Measurements from ENCODE around the gene ACSL6.

Gene ACSL6, protein sequence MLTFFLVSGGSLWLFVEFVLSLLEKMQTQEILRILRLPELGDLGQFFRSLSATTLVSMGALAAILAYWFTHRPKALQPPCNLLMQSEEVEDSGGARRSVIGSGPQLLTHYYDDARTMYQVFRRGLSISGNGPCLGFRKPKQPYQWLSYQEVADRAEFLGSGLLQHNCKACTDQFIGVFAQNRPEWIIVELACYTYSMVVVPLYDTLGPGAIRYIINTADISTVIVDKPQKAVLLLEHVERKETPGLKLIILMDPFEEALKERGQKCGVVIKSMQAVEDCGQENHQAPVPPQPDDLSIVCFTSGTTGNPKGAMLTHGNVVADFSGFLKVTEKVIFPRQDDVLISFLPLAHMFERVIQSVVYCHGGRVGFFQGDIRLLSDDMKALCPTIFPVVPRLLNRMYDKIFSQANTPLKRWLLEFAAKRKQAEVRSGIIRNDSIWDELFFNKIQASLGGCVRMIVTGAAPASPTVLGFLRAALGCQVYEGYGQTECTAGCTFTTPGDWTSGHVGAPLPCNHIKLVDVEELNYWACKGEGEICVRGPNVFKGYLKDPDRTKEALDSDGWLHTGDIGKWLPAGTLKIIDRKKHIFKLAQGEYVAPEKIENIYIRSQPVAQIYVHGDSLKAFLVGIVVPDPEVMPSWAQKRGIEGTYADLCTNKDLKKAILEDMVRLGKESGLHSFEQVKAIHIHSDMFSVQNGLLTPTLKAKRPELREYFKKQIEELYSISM
- 12.1 to 28.8 (median 20.1) reads per million in 9 experiments for total RNA-seq

DNA sequence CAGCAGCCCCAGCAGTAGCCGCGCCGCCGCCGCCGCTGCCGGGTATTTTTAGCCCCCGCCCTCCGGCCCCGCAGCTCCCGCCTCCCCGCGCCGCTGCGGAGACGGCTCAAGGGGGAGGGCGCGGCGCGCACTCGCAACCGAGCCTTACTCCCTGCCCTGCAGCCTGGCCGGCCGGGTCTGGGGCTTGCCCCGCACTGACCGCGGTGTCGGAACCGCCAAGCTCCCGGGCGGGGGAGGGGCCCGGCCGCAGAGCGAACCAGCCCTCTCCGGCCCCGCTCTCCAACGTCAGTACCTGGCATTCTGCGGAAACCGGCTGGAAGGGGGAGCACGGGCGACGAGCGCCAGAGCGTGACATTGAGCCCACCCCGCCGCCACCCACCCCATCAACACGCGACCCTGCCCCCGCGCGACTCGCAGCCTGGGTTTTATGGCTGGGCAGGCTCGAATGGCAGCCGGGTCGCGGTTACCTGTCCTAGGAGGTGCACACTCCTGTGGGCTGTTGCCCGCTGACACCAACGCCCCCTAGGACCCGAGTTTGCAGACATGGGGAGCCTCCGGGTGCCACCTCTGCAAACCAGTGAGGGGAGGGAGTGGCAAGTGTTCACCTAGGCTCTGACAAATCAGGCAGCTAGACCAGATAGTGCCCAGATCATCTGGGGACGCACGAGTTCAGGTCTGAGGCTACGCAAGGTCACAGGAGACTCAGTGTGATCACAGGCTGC lies at the start of gene ACSL6:
Gene ACSL6, minus strand, starts transcription at position 37 of the 722 bp plus-strand sequence. CDS start 105 bp downstream, outside the sequence.
- H3K27ac Mint-ChIP-seq, result peak within 1 kb of the TSS; percentile 46 to 73
- peaks cover 4% of the 10 kb centered on the region for H3K36me3 Mint-ChIP-seq (ENCODE audit: insufficient read depth)
- peak within 1 kb of the TSS; percentile 80 to 83 for H3K4me3 Mint-ChIP-seq
- no peaks in the 10 kb centered on the region for H3K9me3 Mint-ChIP-seq
- DNase-seq (peak; percentile 44 to 55 (median 51)), ATAC-seq (replicated peaks) (peak; percentile 79)
- H3K4me1 Mint-ChIP-seq (ENCODE audit: low read depth in 2 of 2), result peaks cover 22 to 37% of the 10 kb centered on the region in 2 donors
- H3K27me3 Mint-ChIP-seq, result peaks cover 12 to 17% of the 10 kb centered on the region in 2 donors

DNA sequence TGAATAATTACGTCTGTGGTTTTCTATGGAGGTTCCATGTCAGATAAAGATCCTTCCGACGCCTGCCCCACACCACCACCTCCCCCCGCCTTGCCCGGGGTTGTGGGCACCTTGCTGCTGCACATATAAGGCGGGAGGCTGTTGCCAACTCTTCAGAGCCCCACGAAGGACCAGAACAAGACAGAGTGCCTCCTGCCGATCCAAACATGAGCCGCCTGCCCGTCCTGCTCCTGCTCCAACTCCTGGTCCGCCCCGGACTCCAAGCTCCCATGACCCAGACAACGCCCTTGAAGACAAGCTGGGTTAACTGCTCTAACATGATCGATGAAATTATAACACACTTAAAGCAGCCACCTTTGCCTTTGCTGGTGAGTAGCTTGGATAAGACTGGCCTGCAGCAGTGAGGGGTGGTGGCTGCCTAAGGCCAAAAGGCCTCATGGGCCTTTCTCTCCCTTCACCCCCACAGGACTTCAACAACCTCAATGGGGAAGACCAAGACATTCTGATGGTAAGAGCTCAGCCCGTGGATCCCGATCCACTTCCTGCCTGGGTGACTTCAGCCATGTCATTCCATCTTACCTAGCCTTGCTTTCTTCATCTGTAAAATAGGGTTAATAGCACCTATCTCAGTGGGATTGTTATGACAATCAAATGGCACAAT lies 49.2 kb upstream of the ACSL6 start, which contains the start of gene IL3:
Gene IL3, plus strand, starts transcription at position 155 of the 661 bp plus-strand sequence. Its CDS starts 52 bp downstream, at position 207.
- H3K4me3 Mint-ChIP-seq, result no peak within 1 kb of the TSS
- DNase-seq, result no peak

DNA sequence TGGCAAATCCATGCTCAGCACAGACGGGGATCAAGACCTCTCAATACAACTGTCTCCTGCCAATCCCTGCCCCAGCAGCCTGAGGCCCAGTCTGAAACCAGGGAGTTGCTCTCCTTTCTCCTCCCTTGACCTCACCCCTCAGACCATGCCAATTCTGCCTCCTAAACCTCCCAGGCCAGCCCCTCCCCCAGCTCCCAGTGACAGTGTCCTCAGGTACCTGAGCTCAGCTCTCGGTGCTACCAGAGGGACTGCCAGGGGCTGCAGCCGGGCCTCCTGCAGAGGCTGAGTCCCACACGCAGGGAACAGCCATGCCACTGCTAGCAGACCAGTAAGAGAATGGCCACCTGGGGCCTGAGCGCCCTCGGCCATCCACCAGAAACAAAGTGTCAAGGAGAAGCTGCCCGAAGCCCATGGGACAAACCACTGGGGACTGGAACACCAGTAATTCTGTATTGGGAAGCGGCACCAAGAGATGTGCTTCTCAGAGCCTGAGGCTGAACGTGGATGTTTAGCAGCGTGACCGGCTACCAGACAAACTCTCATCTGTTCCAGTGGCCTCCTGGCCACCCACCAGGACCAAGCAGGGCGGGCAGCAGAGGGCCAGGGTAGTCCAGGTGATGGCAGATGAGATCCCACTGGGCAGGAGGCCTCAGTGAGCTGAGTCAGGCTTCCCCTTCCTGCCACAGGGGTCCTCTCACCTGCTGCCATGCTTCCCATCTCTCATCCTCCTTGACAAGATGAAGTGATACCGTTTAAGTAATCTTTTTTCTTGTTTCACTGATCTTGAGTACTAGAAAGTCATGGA lies 48.4 kb upstream of the ACSL6 start:
- Mint-ChIP-seq H3K4me3 (no peak overlapping the region), H3K4me1 (ENCODE audit: low read depth in 2 of 2) (peaks cover 25 to 58% of the 10 kb centered on the region in 2 donors), H3K27ac (peak overlapping the region in 1 of 2 donors; percentile 80), H3K27me3 (no peaks in the 10 kb centered on the region), H3K36me3 (ENCODE audit: insufficient read depth) (peaks cover 18% of the 10 kb centered on the region), H3K9me3 (no peaks in the 10 kb centered on the region)
- DNase-seq (no peak), ATAC-seq (replicated peaks) (no peak)

More for the DNA sequence above, 49.2 kb upstream of the ACSL6 start, which contains the start of gene IL3:
- peaks cover 29 to 57% of the 10 kb centered on the region in 2 donors for H3K4me1 Mint-ChIP-seq (ENCODE audit: low read depth in 2 of 2)
- H3K36me3 Mint-ChIP-seq (ENCODE audit: insufficient read depth), result peaks cover 17% of the 10 kb centered on the region
- ATAC-seq (replicated peaks), result no peak
- H3K27ac Mint-ChIP-seq, result peak within 1 kb of the TSS in 1 of 2 donors; percentile 80
- no peaks in the 10 kb centered on the region for H3K9me3 Mint-ChIP-seq
- no peaks in the 10 kb centered on the region for H3K27me3 Mint-ChIP-seq

DNA sequence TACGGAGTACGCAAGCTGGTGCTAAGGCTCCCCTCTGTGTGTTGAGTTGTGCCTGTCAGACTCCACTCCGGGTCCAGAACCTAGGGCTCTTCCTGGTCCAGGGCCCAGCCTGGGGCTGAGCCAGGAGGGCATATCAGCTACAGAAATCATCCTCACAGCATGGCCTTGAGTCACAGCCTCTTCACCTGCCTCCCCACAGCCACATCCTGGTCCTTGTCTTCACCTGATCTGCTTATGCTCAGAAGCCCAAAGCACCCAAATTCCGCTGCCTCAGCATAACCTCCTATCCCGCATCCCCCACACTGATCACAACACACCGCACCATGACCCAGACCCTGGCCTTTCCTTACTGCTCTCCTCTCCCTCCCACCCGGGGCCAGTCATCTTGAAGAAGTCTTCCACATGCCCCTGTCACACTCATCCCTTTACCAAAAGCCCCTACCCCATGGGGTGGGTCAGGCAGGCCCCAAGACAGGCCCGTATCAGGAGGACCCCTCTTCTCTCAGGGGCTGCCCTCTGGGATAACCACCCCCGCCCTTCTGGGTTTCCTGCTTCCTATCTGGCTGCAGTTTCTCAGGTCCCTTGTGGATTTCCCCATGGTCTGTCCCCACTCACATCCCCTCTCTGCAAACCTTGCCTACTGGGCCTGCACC lies 47.7 kb upstream of the ACSL6 start:
- peak overlapping the region; percentile 9 to 80 for H3K27ac Mint-ChIP-seq

DNA sequence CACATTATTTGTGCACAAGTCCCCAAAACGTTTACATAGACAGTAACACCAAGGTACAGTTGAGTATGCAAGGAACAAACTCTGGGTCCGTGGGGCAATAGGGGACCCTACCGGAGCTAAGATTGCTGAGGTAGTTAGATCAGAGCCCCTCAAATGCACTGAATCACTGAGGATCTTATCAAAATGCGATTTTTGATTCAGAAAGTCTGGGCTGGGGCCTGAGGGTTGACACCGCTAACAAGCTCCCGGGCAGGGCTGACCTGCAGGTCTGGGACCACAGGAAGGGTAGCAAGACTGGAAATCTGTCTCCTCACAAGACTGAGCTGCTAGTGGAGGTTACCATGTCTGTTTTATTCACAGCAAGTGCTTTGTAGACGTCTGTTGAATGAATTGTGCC lies 47.2 kb upstream of the ACSL6 start:
- Mint-ChIP-seq H3K27ac (peak overlapping the region; percentile 9 to 80), H3K27me3 (no peaks in the 10 kb centered on the region), H3K4me1 (ENCODE audit: low read depth in 2 of 2) (peaks cover 20 to 62% of the 10 kb centered on the region in 2 donors), H3K9me3 (no peaks in the 10 kb centered on the region), H3K4me3 (peak overlapping the region in 1 of 2 donors; percentile 1), H3K36me3 (ENCODE audit: insufficient read depth) (peaks cover 22% of the 10 kb centered on the region)
- ATAC-seq (replicated peaks) (no peak), DNase-seq (no peak)

More for the DNA sequence above, 47.7 kb upstream of the ACSL6 start:
- Mint-ChIP-seq H3K27me3 (no peaks in the 10 kb centered on the region), H3K9me3 (no peaks in the 10 kb centered on the region), H3K36me3 (ENCODE audit: insufficient read depth) (peaks cover 22% of the 10 kb centered on the region), H3K4me1 (ENCODE audit: low read depth in 2 of 2) (peaks cover 22 to 61% of the 10 kb centered on the region in 2 donors), H3K4me3 (peak overlapping the region in 1 of 2 donors; percentile 1)
- DNase-seq (peak in 2 of 3 experiments; percentile 41 to 55), ATAC-seq (replicated peaks) (peak; percentile 51)

DNA sequence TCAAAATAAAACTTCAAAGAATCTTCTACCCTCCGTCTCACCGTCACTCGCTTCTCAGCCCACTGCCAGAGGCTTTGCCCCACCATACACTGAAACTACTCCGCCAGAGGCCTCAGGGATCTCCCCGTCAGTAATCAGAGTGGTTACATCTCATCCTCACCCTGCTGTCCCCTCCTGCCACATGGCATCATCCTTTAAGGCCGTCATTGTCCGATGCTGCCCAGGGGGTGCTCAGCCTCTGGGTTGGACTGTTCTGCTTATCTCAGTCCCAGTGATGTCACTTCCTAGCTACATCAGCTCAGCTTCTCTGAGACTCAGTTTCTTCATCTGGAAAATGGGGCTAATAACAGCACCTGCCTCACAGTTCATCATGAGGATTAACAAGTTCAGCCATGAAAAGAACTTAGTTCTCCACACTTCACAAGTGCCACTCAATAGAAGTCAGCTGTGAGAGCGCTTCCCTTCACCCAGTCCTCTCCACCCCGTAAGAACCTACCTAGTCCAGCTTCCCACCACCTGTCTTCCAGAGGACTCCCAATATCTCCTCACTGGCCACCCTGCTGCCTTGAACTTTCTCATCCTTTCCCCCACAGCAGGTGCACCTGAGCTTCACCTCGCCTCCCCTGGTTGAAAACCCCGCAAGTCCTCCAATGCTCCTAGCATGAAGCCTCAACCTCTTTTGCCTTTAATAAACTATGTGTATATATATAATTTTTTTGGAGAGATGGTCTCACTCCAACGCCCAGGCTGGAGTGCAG lies 46.2 kb upstream of the ACSL6 start:
- peak overlapping the region in 1 of 2 donors; percentile 93 for H3K27ac Mint-ChIP-seq
- H3K36me3 Mint-ChIP-seq (ENCODE audit: insufficient read depth), result peaks cover 17% of the 10 kb centered on the region
- peak overlapping the region in 1 of 2 donors; percentile 61 for H3K4me3 Mint-ChIP-seq
- DNase-seq (no peak), ATAC-seq (replicated peaks) (no peak)
- peaks cover 20 to 62% of the 10 kb centered on the region in 2 donors for H3K4me1 Mint-ChIP-seq (ENCODE audit: low read depth in 2 of 2)
- H3K27me3 Mint-ChIP-seq, result no peaks in the 10 kb centered on the region
- no peaks in the 10 kb centered on the region for H3K9me3 Mint-ChIP-seq

DNA sequence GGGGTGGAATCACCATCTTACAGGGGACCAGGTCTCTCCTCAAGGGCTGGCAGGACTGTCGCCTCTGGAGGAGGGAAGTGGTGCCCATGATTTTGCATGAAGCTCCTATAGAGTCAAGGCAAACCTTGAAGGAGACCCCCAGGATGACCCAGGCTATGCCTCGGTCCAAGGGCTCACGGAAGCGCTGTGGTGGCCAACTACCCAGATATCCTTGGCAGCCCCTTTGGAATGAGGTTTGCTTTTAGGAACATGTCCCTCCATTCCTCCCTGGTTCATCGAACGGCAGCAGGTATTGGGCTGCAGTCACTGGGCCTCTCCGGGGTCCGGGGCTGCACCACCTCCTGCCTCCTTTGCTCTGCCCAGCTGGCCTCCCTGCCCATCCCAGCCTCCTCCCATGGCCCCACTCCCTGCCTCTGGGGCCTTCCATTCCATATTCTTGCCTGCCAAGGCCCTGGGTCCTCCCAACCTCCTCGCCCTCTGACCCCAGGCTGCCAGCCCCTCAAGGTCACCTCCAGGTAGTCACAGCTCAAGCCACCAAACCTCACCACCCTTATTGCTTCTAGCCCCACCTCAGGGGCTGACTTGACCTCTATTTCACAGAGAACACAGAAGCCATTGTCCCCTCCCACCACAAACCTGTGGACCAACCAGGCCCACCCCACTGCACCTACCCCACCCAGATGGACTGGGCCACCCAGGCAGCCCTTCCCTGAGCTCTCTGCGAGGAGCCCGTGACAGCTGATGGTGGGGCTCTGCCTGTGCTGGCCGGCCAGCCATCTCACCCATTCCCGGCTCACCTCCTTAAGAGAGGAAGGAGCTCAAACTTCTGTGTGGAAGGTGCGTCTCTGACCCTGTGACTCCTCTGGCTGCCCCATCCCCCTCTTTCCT lies 45.4 kb upstream of the ACSL6 start:
- H3K27ac Mint-ChIP-seq, result peak overlapping the region; percentile 77 to 93
- no peaks in the 10 kb centered on the region for H3K27me3 Mint-ChIP-seq
- DNase-seq (no peak), ATAC-seq (replicated peaks) (no peak)
- H3K9me3 Mint-ChIP-seq, result no peaks in the 10 kb centered on the region
- H3K4me1 Mint-ChIP-seq (ENCODE audit: low read depth in 2 of 2), result peaks cover 20 to 62% of the 10 kb centered on the region in 2 donors
- peak overlapping the region; percentile 30 to 74 for H3K4me3 Mint-ChIP-seq
- H3K36me3 Mint-ChIP-seq (ENCODE audit: insufficient read depth), result peaks cover 17% of the 10 kb centered on the region

DNA sequence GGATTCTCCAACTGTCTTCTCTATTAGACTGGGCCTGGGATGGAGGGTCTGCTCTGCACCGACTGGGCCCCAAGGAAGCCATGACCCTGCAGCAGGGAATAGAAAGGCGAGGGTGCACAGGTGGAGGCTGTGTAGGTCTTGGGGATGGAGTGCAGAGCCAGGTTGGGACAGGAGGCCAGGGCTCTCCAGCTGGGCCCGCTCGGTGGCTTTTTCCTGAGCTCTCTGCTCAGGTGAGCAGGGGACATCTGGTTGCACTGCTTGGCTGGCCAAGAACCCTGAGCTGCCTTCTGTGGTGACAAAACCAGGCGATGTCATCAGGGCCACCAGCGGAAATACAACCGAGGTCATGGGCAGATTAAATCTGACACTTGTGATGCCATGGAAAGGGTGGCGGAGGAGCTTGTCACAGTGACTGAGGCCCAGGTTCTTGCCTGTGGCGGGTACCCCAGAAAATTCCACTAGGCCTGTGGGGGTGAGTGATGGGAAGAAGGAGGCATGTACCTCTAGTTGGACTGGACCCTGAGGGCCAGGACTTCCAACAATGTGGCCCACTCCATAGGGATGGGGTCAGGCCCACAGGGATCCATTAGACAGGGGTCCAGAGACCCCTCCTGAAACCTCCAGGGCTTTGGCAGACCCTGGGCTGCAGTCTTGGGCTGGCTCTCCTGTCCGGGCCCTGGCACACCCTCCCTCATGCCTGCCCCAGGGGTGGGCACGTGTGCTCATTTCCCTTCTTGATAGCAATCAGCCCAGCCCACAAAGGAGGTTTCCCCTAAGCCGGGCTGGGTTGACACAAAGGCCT lies 44.6 kb upstream of the ACSL6 start:
- peak overlapping the region; percentile 30 to 74 for H3K4me3 Mint-ChIP-seq
- peak overlapping the region; percentile 77 to 93 for H3K27ac Mint-ChIP-seq
- H3K4me1 Mint-ChIP-seq (ENCODE audit: low read depth in 2 of 2), result peaks cover 20 to 62% of the 10 kb centered on the region in 2 donors
- no peaks in the 10 kb centered on the region for H3K9me3 Mint-ChIP-seq
- DNase-seq (peak; percentile 40 to 73 (median 72)), ATAC-seq (replicated peaks) (peak; percentile 78)
- no peaks in the 10 kb centered on the region for H3K27me3 Mint-ChIP-seq
- H3K36me3 Mint-ChIP-seq (ENCODE audit: insufficient read depth), result peaks cover 17% of the 10 kb centered on the region

DNA sequence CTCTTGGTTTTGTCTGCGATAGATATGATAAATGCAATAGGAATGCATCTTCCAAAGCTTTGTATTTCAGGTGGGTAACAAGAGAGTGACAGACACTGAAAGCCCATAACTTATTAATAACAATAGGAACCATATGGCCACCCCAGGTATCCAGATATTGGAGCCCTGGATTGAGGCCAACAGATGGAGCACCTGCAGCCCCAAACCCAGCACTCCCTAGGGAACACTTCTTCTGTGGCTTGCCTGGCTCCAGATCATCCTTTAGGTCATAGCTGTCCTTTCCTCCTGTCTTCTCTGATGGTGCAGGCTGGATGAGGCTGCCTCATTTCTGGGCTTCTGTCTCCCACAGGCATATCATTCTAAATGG lies 44.0 kb upstream of the ACSL6 start:
- Mint-ChIP-seq H3K4me3 (peak overlapping the region; percentile 30 to 74), H3K27me3 (no peaks in the 10 kb centered on the region), H3K27ac (peak overlapping the region; percentile 77 to 93), H3K4me1 (ENCODE audit: low read depth in 2 of 2) (peaks cover 20 to 58% of the 10 kb centered on the region in 2 donors), H3K9me3 (no peaks in the 10 kb centered on the region), H3K36me3 (ENCODE audit: insufficient read depth) (peaks cover 17% of the 10 kb centered on the region)
- DNase-seq (no peak), ATAC-seq (replicated peaks) (no peak)
